AG04450 (cell line): ENCODE measurements around the gene ACVR2B. TPM values are rescaled to one million over a fixed set of nuclear protein-coding genes. Genes with fewer than 3 reads are reported as not detected.
A peak's percentile ranks its signal among the peaks of the same experiment; 100 is the strongest.

Experiments
- CTCF ChIA-PET: fragments of 300-600, 350-600 bp; formaldehyde crosslinking; extraction: SDS; loops from one replicate; lab custom pipeline; 2022; ENCODE audit warnings: antibody characterized with exemption, inconsistent platforms; lab: Charles Lee
- POLR2A ChIA-PET: fragments of 350-600 bp; formaldehyde crosslinking; extraction: SDS; loops from one replicate; lab custom pipeline; 2021; ENCODE audit warnings: antibody characterized with exemption, inconsistent platforms; lab: Yijun Ruan, JAX
- DNase-seq: peaks from one replicate; pipeline ENCODE4 v3.0.0-alpha.2; 2011; ENCODE audit warnings: low read depth, low spot score
- H3K27ac ChIP-seq: one replicate; pipeline ENCODE4 v1.5.1; 2012; ENCODE audit warnings: low read depth, low read length, control low read depth
- H3K27me3 ChIP-seq: one replicate; pipeline ENCODE4 v1.6.0; 2012; ENCODE audit warnings: low read length; ENCODE audit not compliant: control insufficient read depth, insufficient read depth
- H3K4me3 ChIP-seq: 2 replicates; pipeline ENCODE4 v1.5.1; 2011; ENCODE audit warnings: mild to moderate bottlenecking, low read depth, low read length, control low read depth
- H3K9me3 ChIP-seq: 2 replicates; pipeline ENCODE4 v1.5.1; 2012; ENCODE audit warnings: low read length; ENCODE audit not compliant: control insufficient read depth, insufficient read depth
- CTCF ChIP-seq: IDR thresholded peaks from 2 replicates; pipeline ENCODE4 v1.5.1; 2011; ENCODE audit warnings: low read depth, low read length, control low read depth, inconsistent platforms
- polyA plus RNA-seq: library from polyadenylated mRNA; depleted of rRNA; stranded (reverse); fragments of >200 nt; gene quantifications from 2 replicates; pipeline ENCODE4 v1.2.3, GENCODE V29; 2011

ACVR2B gene
- polyA plus RNA-seq, 1 experiment = 1.0 TPM

- POLR2A ChIA-PET = no interaction called here
- no peaks in the 10 kb centered on the region; the same call in 1 of the 2 replicates for H3K9me3 ChIP-seq
- CTCF ChIA-PET = interaction anchor here (0.6 to 6.5 kb wide), 4 partner anchors 14 to 199 kb away, joined by 3 to 117 read pairs (median 7); partner anchors contain the start of gene XYLB
Observed at GRCh38 chr3:38477839-38478450, 24.3 kb downstream of the ACVR2B start.

GRCh38 chr3:38478901-38479300 lies 25.2 kb downstream of the ACVR2B start:
- Histone ChIP-seq H3K9me3 (no peaks in the 10 kb centered on the region; the same call in 1 of the 2 replicates), H3K27me3 (no peaks in the 10 kb centered on the region), H3K27ac (no peak overlapping the region), H3K4me3 (no peak overlapping the region)
- no peak for TF ChIP-seq CTCF
- ChIA-PET CTCF (interaction anchor here (0.6 to 6.5 kb wide), 8 partner anchors 13 to 348 kb away, joined by 3 to 117 read pairs (median 4); partner anchors contain the start of gene XYLB), POLR2A (no interaction called here)
- DNase-seq = no peak

More at GRCh38 chr3:38477839-38478450, 24.3 kb downstream of the ACVR2B start:
- H3K4me3 ChIP-seq = no peak overlapping the region
- no peak for DNase-seq
- TF ChIP-seq CTCF = no peak
- no peak overlapping the region for H3K27ac ChIP-seq
- no peaks in the 10 kb centered on the region for H3K27me3 ChIP-seq

DNA sequence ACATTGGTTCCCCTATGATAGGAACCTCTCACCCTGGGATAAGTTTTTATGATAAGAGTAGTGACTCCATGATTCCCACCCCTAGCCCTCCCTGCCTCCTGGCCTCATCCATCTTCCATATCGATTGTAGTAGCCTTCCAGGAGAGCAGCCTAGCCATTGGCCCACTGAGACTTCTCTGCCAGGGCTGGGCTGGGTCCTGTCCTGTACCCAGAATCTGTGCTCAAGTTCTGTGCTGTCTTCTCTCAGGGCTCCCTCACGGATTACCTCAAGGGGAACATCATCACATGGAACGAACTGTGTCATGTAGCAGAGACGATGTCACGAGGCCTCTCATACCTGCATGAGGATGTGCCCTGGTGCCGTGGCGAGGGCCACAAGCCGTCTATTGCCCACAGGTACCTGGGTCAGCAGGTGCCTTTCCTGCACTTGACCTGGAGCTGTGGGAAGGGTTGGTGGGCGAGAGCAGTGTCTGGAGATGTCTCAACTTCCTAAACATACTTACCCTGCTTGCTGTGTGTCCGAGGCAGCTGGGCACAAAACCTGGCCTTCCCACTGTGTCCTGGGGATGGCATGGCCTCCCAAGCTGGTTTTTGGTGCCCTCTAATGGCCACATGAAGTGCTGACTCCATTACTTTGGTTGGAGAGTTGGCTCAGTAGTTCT lies 25.9 kb downstream of the ACVR2B start:
- CTCF ChIA-PET = interaction anchor here (0.5 to 6.5 kb wide), 28 partner anchors 9 to 698 kb away, joined by 3 to 117 read pairs (median 4); partner anchors contain the start of genes ACVR2B, EXOG and XYLB
- H3K27ac ChIP-seq = no peak overlapping the region
- POLR2A ChIA-PET = no interaction called here
- H3K9me3 ChIP-seq = no peaks in the 10 kb centered on the region; the same call in 1 of the 2 replicates
- H3K27me3 ChIP-seq = no peaks in the 10 kb centered on the region
- TF ChIP-seq CTCF = peak; percentile 96
- DNase-seq = peak; percentile 37
- H3K4me3 ChIP-seq = no peak overlapping the region

- TF ChIP-seq CTCF = no peak
- H3K4me3 ChIP-seq = no peak overlapping the region
- no peak for DNase-seq
- no peaks in the 10 kb centered on the region; the same call in 1 of the 2 replicates for H3K9me3 ChIP-seq
- no peaks in the 10 kb centered on the region for H3K27me3 ChIP-seq
- ChIA-PET CTCF (interaction anchor here (0.5 to 6.5 kb wide), 37 partner anchors 9 to 697 kb away, joined by 3 to 117 read pairs (median 4); partner anchors contain the start of genes ACAA1, ACVR2B, EXOG and XYLB), POLR2A (no interaction called here)
- no peak overlapping the region for H3K27ac ChIP-seq
Observed at GRCh38 chr3:38480093-38480445, 26.4 kb downstream of the ACVR2B start.
